Measurements from ENCODE around the gene BSDC1.

The BSDC1 gene

GRCh38 chr1:32393832-32394140, 455 bp downstream of the BSDC1 start:
- DNase-seq: no peak

GRCh38 chr1:32393136-32393535, 1.1 kb downstream of the BSDC1 start:
- DNase-seq: no peak

- no peak for DNase-seq
Measured at GRCh38 chr1:32392325-32392724, 1.9 kb downstream of the BSDC1 start.

- no peak for DNase-seq
Measured at GRCh38 chr1:32390904-32391870, 3.1 kb downstream of the BSDC1 start.

- DNase-seq: no peak
Measured at GRCh38 chr1:32388641-32389040, 5.6 kb downstream of the BSDC1 start.

- DNase-seq: no peak
Measured at GRCh38 chr1:32386676-32387392, 7.4 kb downstream of the BSDC1 start.

GRCh38 chr1:32380057-32380456, 14.2 kb downstream of the BSDC1 start:
- no peak for DNase-seq

- no peak for DNase-seq
Measured at GRCh38 chr1:32377541-32378220, 16.6 kb downstream of the BSDC1 start.

GRCh38 chr1:32376199-32376598, 18.0 kb downstream of the BSDC1 start:
- DNase-seq: no peak

- DNase-seq: no peak
Measured at GRCh38 chr1:32373996-32374592, 20.1 kb downstream of the BSDC1 start.

- no peak for DNase-seq
Measured at GRCh38 chr1:32372149-32372756, 22.0 kb downstream of the BSDC1 start.

- no peak for DNase-seq
Measured at GRCh38 chr1:32367912-32368635, 26.2 kb downstream of the BSDC1 start.

GRCh38 chr1:32365445-32365844, 28.8 kb downstream of the BSDC1 start:
- DNase-seq: no peak

GRCh38 chr1:32364836-32365235, 29.4 kb downstream of the BSDC1 start:
- no peak for DNase-seq

- DNase-seq: no peak
Measured at GRCh38 chr1:32363713-32364112, 30.5 kb downstream of the BSDC1 start.

GRCh38 chr1:32362474-32363313, 31.5 kb downstream of the BSDC1 start, which contains the start of the genes FAM229A and TSSK3:
Gene FAM229A, minus strand, starts transcription at chr1:32362485. Its CDS starts 394 bp downstream, at chr1:32362091.
Gene TSSK3, plus strand, starts transcription at chr1:32362539. Its CDS starts 163 bp downstream, at chr1:32362702.
- no peak for DNase-seq

- no peak for DNase-seq
Measured at GRCh38 chr1:32361674-32362473, 32.4 kb downstream of the BSDC1 start.

GRCh38 chr1:32361308-32361673, 33.0 kb downstream of the BSDC1 start:
- no peak for DNase-seq

GRCh38 chr1:32358435-32358834, 35.8 kb downstream of the BSDC1 start:
- DNase-seq: no peak

GRCh38 chr1:32357614-32358013, 36.6 kb downstream of the BSDC1 start:
- DNase-seq: no peak
